ENCODE data around the gene SLC38A7.

The SLC38A7 gene

DNA sequence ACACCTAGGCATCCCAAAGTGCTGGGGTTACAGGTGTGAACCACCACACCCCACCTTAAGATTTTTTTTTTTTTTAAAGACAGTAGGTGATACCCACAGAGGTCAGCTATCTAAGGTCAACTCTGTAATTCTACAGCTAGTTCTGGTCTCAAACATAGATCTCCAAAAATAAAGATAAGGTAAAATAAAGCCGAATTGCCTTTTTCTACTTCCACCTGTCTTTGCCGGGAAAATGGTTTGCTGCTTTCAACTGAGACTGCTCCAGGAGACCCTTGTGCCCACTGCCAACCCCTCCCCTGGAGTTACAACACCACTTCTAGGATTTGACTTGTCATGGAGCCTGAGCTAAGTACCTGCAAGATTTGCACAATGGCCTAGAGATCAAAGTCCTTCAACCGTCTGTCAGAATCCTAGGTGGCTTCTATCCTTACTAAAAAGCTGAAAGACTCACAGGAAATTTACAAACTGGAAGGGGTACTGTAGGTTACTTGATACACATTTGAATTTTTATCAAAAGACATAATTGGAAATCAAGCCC lies 50.2 kb downstream of the SLC38A7 start:
- DNase-seq = no peak

DNA sequence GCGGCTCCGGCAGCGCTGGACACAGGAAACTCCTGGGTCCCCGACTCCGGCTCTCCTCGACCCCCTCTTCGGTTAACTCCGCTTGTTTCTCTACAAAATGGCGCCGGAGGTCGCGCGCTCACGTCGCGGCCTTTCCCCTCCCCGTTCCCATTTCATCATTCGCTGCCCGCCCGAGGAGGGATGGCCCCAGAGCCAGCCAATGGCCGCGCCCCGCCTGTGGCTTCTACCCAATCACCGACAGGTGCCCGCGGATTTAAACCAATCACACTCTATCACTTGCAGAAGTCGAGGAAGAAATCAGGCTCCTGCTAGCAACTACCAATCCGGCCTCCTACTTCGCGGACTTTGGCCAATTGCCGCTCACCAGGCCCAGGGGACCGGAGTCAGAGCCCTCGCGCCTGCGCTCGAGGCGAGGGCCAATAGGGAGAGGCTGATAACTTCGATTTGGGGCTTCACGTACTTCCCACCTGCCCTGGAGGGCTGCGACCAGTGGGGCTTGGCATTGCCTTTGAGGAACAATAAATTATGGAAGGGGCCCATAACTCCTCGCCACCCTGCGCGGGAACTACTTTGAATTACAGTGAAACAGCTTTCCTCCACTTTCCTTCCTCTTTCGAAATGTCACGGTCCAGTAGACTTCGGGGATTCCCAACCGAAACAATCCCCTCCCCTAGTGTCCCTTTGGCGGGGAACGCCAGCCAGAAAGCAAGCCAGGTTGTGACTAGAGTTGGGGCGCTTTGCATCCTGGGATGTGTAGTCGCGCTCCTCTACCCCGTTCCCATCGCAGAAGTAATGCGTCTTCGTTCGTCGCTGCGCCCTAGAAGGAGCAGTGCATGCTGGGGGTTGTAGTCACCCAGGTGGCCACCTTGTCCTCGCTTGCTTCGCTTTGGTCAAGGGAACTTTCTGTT lies 54.6 kb downstream of the SLC38A7 start, which contains the start of gene CNOT1:
TSS of gene CNOT1 (minus strand) at position 94 of the 908 bp plus-strand sequence. CDS start 30,489 bp downstream, outside the sequence.
- peak; percentile 96 to 97 for DNase-seq

DNA sequence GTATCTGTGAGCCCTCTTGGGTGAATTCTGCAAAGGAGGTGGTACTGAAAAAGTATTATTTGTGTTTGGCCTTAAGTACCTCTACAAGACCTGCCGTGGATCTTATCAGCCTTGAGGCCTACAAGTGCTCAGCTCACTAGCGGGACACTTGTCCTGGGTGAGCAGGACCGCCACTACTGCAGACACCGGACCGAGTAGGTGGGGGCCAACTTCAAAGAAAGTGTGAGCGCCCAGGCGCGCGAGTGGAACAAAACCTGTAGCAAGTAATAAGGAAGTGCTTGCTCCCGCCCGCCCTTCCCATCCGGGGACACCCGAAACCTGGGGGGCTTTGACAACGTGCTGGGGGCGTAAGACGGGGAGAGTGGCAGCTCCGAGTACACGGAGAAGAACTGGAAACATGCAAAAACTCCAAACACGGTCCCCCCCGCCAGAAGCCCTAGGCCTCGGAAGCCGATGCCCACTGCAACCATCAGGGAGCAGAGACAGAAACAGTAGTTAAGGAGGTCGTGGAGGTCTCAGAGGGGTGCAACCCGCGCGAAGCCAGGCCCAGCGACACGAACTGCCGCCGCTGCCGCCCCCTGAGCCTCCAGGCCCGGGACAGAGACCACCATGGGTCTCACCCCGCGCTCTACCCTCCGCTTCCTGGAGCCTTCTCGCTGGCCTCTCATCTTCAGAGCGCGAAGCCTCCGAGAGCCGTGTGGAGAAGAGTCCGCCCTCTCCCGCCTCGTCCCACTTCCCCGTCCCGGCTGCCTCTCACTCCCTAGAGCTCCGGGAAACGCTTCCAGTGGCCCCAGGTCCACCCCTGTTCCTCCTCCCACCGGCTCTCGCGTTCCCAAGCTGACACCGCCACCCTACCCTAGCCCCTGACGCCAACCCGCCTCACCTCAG lies 55.5 kb downstream of the SLC38A7 start:
- DNase-seq = peak in 1 of 2 experiments; percentile 40

DNA sequence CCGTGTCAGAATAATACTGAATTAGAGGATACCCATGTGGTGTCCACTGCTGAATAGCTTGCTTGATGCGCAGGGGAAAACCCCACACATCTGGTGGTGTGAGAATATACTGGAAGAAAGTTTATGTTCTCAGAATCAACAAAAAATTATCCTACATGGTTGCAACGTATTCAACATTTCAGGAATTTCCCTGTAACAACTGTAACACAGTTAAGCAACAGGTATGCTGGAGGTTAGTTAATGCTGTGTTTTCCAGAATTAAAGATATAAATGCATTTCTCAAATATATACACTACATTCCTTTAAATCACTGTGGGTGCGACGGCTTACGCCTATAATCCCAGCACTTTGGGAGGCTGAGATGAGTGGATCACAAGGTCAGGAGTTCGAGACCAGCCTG lies 60.4 kb downstream of the SLC38A7 start:
- no peak for DNase-seq

- no peak for DNase-seq
Observed at GRCh38 chr16:58620396-58620795, 64.2 kb downstream of the SLC38A7 start.

DNA sequence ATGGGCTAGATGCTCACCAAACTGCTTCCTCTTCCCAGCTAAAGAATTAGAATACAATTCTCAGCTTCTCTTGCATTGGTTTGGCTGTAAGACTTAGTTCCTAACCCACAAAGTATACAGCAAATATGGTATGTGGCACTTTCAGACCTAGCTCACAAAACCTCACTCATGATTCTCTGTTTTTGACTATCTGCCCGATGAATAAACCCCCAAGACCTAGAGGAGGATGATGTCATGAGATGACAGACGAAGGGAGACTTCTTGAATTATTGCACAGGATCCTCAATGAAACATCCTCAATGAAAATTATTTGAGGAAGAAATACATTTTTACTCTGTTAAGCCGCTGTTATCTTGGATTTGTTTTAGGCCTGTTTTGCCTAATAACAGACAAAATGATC lies 69.3 kb downstream of the SLC38A7 start:
- DNase-seq = no peak
